Ascending aorta (tissue), 2 donors: Measurements from ENCODE around the gene NFATC2. TPM values are rescaled to one million over a fixed set of nuclear protein-coding genes. Genes with fewer than 3 reads are reported as not detected.

Experiments used
- DNase-seq, 2 donors: peaks; one replicate each; pipeline ENCODE4 v3.0.0-alpha.2; 2019; ENCODE audit warnings: low spot score in 2 of 2
- H3K27ac ChIP-seq, 2 donors: fragments of 200-600 bp; sonication (generic); one replicate each; pipeline ENCODE4 v1.5.1; 2016 to 2017; ENCODE audit warnings: mild to moderate bottlenecking in 1 of 2
- H3K27me3 ChIP-seq: fragments of 200-600 bp; sonication (generic); one replicate; pipeline ENCODE4 v1.5.1; 2017
- H3K36me3 ChIP-seq, 2 donors: fragments of 200-600 bp; sonication (generic); one replicate each; pipeline ENCODE4 v1.5.1; 2016
- H3K4me1 ChIP-seq, 2 donors: fragments of 200-600 bp; sonication (generic); one replicate each; pipeline ENCODE4 v1.5.1; 2016 to 2017; ENCODE audit warnings: mild to moderate bottlenecking in 1 of 2
- H3K4me3 ChIP-seq, 2 donors: fragments of 200-600 bp; sonication (generic); one replicate each; pipeline ENCODE4 v1.5.1; 2016 to 2017; ENCODE audit warnings: mild to moderate bottlenecking in 1 of 2
- H3K9me3 ChIP-seq, 2 donors: fragments of 200-600 bp; sonication (generic); one replicate each; pipeline ENCODE4 v1.5.1; 2016
- intact Hi-C: fragments of 100-400 bp; cut with DNase I; formaldehyde crosslinking; loops from one replicate; pipeline ENCODE4 v1.15.1; 2023
- total RNA-seq: library from RNA; depleted of rRNA; stranded (reverse); fragments of >200 nt; gene quantifications from one replicate; pipeline ENCODE4 v1.1.0, GENCODE V29; 2016
- TF ChIP-seq, protein P1 (sequence below), 3 experiments: fragments of 200-600 bp in 2 of 3; fragments of 450-650 bp in 1 of 3; sonication (generic) in 2 of 3; IDR thresholded peaks; one replicate each; pipeline ENCODE4 v1.5.1; 2016 to 2019; ENCODE audit warnings: antibody characterized with exemption in 3 of 3, mild to moderate bottlenecking in 1 of 3, moderate library complexity in 1 of 3

NFATC2 gene
- total RNA-seq, 1 donor from 2014 or later: 7.9 TPM

DNA sequence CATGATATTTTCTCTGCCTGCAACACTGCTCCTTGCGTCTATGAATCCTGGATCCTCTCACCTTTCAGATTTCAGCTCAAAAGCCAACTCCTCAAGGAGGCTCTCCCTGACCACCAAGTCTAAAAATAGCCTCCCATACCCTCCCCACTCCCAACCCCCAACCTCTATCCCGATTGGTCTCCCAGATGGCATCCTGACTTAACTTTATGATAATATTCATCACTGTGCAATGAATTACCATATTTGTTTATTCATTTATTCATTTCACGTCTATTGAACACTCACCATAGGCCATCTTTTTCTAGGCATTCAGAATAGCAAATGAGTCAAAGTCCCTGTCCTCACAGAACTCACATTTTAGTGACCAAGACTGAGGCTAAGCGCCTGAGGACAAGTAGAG is 42.6 kb upstream of the NFATC2 start:
- Histone ChIP-seq H3K36me3 (no peaks in the 10 kb centered on the region), H3K9me3 (no peaks in the 10 kb centered on the region), H3K4me1 (no peaks in the 10 kb centered on the region), H3K4me3 (no peak overlapping the region), H3K27ac (no peak overlapping the region), H3K27me3 (no peaks in the 10 kb centered on the region)
- TF ChIP-seq, protein P1, sequence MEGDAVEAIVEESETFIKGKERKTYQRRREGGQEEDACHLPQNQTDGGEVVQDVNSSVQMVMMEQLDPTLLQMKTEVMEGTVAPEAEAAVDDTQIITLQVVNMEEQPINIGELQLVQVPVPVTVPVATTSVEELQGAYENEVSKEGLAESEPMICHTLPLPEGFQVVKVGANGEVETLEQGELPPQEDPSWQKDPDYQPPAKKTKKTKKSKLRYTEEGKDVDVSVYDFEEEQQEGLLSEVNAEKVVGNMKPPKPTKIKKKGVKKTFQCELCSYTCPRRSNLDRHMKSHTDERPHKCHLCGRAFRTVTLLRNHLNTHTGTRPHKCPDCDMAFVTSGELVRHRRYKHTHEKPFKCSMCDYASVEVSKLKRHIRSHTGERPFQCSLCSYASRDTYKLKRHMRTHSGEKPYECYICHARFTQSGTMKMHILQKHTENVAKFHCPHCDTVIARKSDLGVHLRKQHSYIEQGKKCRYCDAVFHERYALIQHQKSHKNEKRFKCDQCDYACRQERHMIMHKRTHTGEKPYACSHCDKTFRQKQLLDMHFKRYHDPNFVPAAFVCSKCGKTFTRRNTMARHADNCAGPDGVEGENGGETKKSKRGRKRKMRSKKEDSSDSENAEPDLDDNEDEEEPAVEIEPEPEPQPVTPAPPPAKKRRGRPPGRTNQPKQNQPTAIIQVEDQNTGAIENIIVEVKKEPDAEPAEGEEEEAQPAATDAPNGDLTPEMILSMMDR (IDR thresholded peaks at IDR 0.05): no peak
- DNase-seq: no peak
- intact Hi-C loops: no loop called here

DNA sequence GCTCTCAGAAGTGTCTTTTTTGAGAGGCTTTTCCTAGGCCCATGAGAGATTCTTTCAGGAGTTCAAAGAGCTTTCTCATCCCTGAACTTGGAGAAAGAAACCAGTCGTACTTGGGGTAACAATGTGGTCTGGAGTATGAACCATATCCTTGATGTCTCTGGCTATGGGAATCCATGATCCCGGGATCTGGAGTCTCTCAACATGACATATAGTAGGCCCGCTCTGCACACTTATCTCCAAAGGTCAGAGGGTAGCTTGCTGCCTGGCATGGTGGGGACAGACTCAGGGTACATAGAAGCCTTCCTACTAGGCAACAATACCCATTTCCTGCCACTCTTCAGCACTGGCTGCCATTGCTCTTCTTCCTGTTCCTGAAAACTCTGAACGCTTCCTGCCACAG is 42.2 kb upstream of the NFATC2 start:
- Histone ChIP-seq H3K4me1 (no peaks in the 10 kb centered on the region), H3K27ac (no peak overlapping the region), H3K36me3 (no peaks in the 10 kb centered on the region), H3K9me3 (no peaks in the 10 kb centered on the region), H3K27me3 (no peaks in the 10 kb centered on the region), H3K4me3 (no peak overlapping the region)
- TF ChIP-seq, protein P1 (IDR thresholded peaks at IDR 0.05): no peak
- DNase-seq: no peak
- intact Hi-C loops: no loop called here

DNA sequence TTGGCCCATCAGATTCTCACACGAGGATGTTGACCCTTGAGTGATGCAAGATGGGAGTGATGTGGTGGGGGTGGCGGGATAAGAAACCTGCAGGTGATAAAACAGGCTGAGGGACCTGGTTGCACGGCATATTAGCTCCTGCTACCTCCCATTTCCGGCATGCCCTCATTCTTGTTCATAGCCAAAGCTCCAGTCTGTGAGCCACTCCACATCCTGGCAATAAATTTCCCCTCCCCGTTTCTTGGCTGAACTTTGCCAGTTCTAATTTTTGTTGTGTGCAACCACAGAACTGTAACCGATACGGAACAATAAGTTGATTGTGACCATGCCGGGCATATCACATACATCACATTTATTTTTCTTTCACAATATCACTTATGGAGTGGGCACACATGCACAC is 41.6 kb upstream of the NFATC2 start:
- H3K36me3 ChIP-seq: no peaks in the 10 kb centered on the region
- intact Hi-C loops: no loop called here
- DNase-seq: no peak

DNA sequence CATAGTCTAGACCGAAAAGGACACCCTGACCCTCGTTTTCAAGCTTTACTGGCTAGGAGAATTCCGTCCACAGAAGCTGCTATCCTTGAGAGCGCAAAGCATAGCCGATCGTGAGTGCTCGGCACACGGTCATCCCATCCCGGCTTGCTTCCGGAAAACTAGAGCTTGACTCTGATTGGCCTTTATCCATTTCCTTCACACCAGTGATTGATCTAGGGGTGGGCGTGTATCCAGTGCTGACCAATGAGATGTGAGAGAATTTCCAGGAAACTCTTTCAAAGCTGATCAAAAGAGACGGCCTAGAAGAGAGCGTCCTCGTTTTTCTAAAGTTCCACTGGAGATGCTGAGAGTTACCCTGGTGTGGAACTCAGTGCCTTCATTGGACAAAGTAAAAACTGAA is 41.0 kb upstream of the NFATC2 start:
- no peaks in the 10 kb centered on the region for H3K4me1 ChIP-seq
- no peaks in the 10 kb centered on the region for H3K27me3 ChIP-seq
- TF ChIP-seq, protein P1 (IDR thresholded peaks at IDR 0.05): no peak
- H3K4me3 ChIP-seq: no peak overlapping the region
- no peaks in the 10 kb centered on the region for H3K9me3 ChIP-seq
- intact Hi-C loops: no loop called here
- DNase-seq: no peak
- H3K36me3 ChIP-seq: no peaks in the 10 kb centered on the region
- H3K27ac ChIP-seq: no peak overlapping the region

More for the DNA sequence above, 41.6 kb upstream of the NFATC2 start:
- TF ChIP-seq, protein P1 (IDR thresholded peaks at IDR 0.05): no peak
- Histone ChIP-seq H3K9me3 (no peaks in the 10 kb centered on the region), H3K27me3 (no peaks in the 10 kb centered on the region), H3K4me3 (no peak overlapping the region), H3K27ac (no peak overlapping the region), H3K4me1 (no peaks in the 10 kb centered on the region)

DNA sequence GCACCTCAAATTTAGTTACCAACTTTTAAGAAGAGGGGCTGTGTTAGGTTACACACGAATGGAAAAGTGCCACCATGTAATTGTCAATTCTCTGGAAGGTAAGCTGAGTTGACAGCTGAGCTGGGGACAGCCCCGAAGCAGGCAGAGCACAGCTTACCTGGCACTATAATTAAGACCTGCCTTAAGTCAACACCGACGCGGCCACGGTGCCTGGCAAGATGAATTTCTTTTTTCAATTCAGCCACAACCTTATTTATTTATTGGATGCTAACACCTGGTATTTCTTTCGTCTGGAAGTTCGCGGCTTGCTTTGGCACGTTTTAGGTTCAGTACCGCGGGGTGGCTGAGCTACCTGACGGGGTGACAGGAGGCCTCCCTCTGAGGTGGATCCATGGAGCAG is 40.6 kb upstream of the NFATC2 start:
- Histone ChIP-seq H3K4me3 (no peak overlapping the region), H3K9me3 (no peaks in the 10 kb centered on the region), H3K27ac (no peak overlapping the region), H3K27me3 (no peaks in the 10 kb centered on the region), H3K4me1 (no peaks in the 10 kb centered on the region), H3K36me3 (no peaks in the 10 kb centered on the region)
- intact Hi-C loops: no loop called here
- DNase-seq: no peak
- TF ChIP-seq, protein P1 (IDR thresholded peaks at IDR 0.05): no peak

DNA sequence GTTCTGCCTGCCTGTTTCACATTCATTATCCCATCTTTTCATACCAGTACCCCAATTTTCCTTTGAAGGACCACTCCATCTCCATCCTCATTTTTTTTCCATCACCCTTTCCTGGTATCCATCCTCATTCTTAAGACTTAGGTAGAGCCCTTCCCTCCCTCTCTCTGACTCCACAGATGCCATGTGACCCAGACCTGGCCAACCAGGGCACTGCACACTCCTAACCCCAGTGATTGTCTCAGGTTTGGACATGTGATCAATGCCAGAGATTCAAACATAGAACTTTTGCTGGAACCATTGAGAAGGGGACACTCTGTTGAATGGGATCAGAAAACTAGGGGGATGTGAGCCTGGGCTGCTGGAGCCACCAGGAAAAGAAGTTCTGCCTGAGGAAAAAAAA is 39.1 kb upstream of the NFATC2 start:
- H3K27me3 ChIP-seq: no peaks in the 10 kb centered on the region
- H3K9me3 ChIP-seq: no peaks in the 10 kb centered on the region
- TF ChIP-seq, protein P1 (IDR thresholded peaks at IDR 0.05): no peak
- intact Hi-C loops: no loop called here
- no peak overlapping the region for H3K4me3 ChIP-seq
- no peaks in the 10 kb centered on the region for H3K4me1 ChIP-seq
- no peak overlapping the region for H3K27ac ChIP-seq
- no peak for DNase-seq
- H3K36me3 ChIP-seq: no peaks in the 10 kb centered on the region
